ENCODE results near the gene RCCD1.

- TF ChIP-seq CTCF (IDR thresholded peaks at IDR 0.05) (no peak), POLR2AphosphoS5 (IDR thresholded peaks at IDR 0.05) (no peak)
Measured at GRCh38 chr15:90949979-90950675, 4.6 kb upstream of the RCCD1 start.

Data from breast epithelium (tissue), 3 donors.